HepG2 (cell line): ENCODE results near the gene FAM181A. TPM values are rescaled to one million over a fixed set of nuclear protein-coding genes. Genes with fewer than 3 reads are reported as not detected.

Source experiments
- ASH2L ChIP-seq: fragments of 300-600, 200-600 bp; sonication (generic); IDR thresholded peaks from 2 replicates; pipeline ENCODE4 v1.7.0; 2017; ENCODE audit warnings: low read depth, mild to moderate bottlenecking, moderate library complexity, mixed read lengths, low read length; ENCODE audit not compliant: insufficient read length
- ATF7 ChIP-seq, 2 experiments: fragments of 450-650 bp in 1 of 2; sonication (generic) in 1 of 2; formaldehyde crosslinking in 1 of 2; IDR thresholded peaks; 2 replicates each; pipeline versions ENCODE4 v1.4.0 to v1.6.1; 2016 to 2020; ENCODE audit warnings: antibody characterized with exemption in 1 of 2, mild to moderate bottlenecking in 1 of 2, missing genetic modification reagents in 1 of 2
- MED13 ChIP-seq: sonication (generic); formaldehyde crosslinking; IDR thresholded peaks from 2 replicates; pipeline ENCODE4 v1.5.0; 2020; ENCODE audit warnings: missing genetic modification reagents
- NAIF1 ChIP-seq: sonication (generic); formaldehyde crosslinking; IDR thresholded peaks from 2 replicates; pipeline ENCODE4 v1.5.0; 2020; ENCODE audit warnings: mild to moderate bottlenecking, missing genetic modification reagents, borderline replicate concordance
- SATB2 ChIP-seq: sonication (generic); formaldehyde crosslinking; IDR thresholded peaks from 2 replicates; pipeline ENCODE4 v1.5.0; 2020; ENCODE audit warnings: missing genetic modification reagents
- SSRP1 ChIP-seq: IDR thresholded peaks from 2 replicates; pipeline ENCODE4 v1.6.1; 2016; ENCODE audit warnings: control low read depth
- ZNF10 ChIP-seq: sonication (generic); formaldehyde crosslinking; IDR thresholded peaks from 2 replicates; pipeline ENCODE4 v1.4.0; 2020; ENCODE audit warnings: mild to moderate bottlenecking, low read depth, missing genetic modification reagents, borderline replicate concordance
- ZNF329 ChIP-seq: sonication (generic); formaldehyde crosslinking; IDR thresholded peaks from 2 replicates; pipeline ENCODE4 v1.9.0; 2021; ENCODE audit warnings: low read depth, mild to moderate bottlenecking, missing genetic modification reagents
- ZNF354B ChIP-seq: sonication (generic); formaldehyde crosslinking; IDR thresholded peaks from 2 replicates; pipeline ENCODE4 v1.8.0; 2022; ENCODE audit warnings: mild to moderate bottlenecking, missing genetic modification reagents
- ZNF558 ChIP-seq: sonication (generic); formaldehyde crosslinking; IDR thresholded peaks from 2 replicates; pipeline ENCODE4 v1.9.0; 2022; ENCODE audit warnings: mild to moderate bottlenecking, missing genetic modification reagents, borderline replicate concordance
- ZNF878 ChIP-seq: sonication (generic); formaldehyde crosslinking; IDR thresholded peaks from 2 replicates; pipeline ENCODE4 v1.8.1; 2023; ENCODE audit warnings: mild to moderate bottlenecking, missing genetic modification reagents, moderate library complexity
- ZSCAN21 ChIP-seq: sonication (generic); formaldehyde crosslinking; IDR thresholded peaks from 2 replicates; pipeline ENCODE4 v1.8.0; 2022; ENCODE audit warnings: mild to moderate bottlenecking, missing genetic modification reagents, moderate library complexity, borderline replicate concordance
- polyA plus RNA-seq, 8 experiments: library from polyadenylated mRNA; depleted of rRNA in 3 of 8; stranded (reverse) in 7 of 8; unstranded in 1 of 8; fragments of >200 nt; fragmentation: Illumina TruSeq in 4 of 8; extraction: Trizol in 4 of 8; gene quantifications; 2 replicates each; pipeline versions ENCODE4 v1.2.1 to v1.2.3, GENCODE V29; 2011 to 2016; ENCODE audit warnings: low read depth in 4 of 8, missing spikeins in 1 of 8, mixed read lengths in 1 of 8; ENCODE audit not compliant: insufficient read depth in 1 of 8
- total RNA-seq, 5 experiments: library from RNA; depleted of rRNA; stranded (reverse); fragments of >200 nt; fragmentation: Illumina TruSeq; extraction: Trizol; gene quantifications; 2 replicates each; pipeline ENCODE4 v1.2.3, GENCODE V29; 2016; ENCODE audit warnings: low read depth in 1 of 5
- TF ChIP-seq, protein P1 (sequence below): sonication (generic); formaldehyde crosslinking; IDR thresholded peaks from 2 replicates; pipeline ENCODE4 v1.4.0; 2020; ENCODE audit warnings: mild to moderate bottlenecking, missing genetic modification reagents
- TF ChIP-seq, protein P2 (sequence below): sonication (generic); formaldehyde crosslinking; IDR thresholded peaks from 2 replicates; pipeline ENCODE4 v1.4.0; 2020; ENCODE audit warnings: missing genetic modification reagents
- TF ChIP-seq, protein P3 (sequence below): sonication (generic); formaldehyde crosslinking; IDR thresholded peaks from 2 replicates; pipeline ENCODE4 v1.4.0; 2020; ENCODE audit warnings: mild to moderate bottlenecking, missing genetic modification reagents
- TF ChIP-seq, protein P4 (sequence below): sonication (generic); formaldehyde crosslinking; IDR thresholded peaks from 2 replicates; pipeline ENCODE4 v1.4.0; 2020; ENCODE audit warnings: missing genetic modification reagents
- TF ChIP-seq, protein P5 (sequence below): sonication (generic); formaldehyde crosslinking; conservative IDR thresholded peaks from 2 replicates; pipeline ENCODE4 v1.8.0; 2022; ENCODE audit warnings: mild to moderate bottlenecking, moderate library complexity, missing genetic modification reagents
- TF ChIP-seq, protein P6 (sequence below): sonication (generic); formaldehyde crosslinking; IDR thresholded peaks from 2 replicates; pipeline ENCODE4 v1.5.1; 2020; ENCODE audit warnings: missing genetic modification reagents, mild to moderate bottlenecking, borderline replicate concordance
- TF ChIP-seq, protein P7 (sequence below): sonication (generic); formaldehyde crosslinking; IDR thresholded peaks from 2 replicates; pipeline ENCODE4 v1.8.0; 2023; ENCODE audit warnings: mild to moderate bottlenecking, missing genetic modification reagents

Gene FAM181A
- total and polyA plus RNA-seq, 2 of the 13 experiments (the other 11 are each of a cell fraction or from before 2014, with no cell fraction given) = 1.1 to 1.5 TPM

DNA sequence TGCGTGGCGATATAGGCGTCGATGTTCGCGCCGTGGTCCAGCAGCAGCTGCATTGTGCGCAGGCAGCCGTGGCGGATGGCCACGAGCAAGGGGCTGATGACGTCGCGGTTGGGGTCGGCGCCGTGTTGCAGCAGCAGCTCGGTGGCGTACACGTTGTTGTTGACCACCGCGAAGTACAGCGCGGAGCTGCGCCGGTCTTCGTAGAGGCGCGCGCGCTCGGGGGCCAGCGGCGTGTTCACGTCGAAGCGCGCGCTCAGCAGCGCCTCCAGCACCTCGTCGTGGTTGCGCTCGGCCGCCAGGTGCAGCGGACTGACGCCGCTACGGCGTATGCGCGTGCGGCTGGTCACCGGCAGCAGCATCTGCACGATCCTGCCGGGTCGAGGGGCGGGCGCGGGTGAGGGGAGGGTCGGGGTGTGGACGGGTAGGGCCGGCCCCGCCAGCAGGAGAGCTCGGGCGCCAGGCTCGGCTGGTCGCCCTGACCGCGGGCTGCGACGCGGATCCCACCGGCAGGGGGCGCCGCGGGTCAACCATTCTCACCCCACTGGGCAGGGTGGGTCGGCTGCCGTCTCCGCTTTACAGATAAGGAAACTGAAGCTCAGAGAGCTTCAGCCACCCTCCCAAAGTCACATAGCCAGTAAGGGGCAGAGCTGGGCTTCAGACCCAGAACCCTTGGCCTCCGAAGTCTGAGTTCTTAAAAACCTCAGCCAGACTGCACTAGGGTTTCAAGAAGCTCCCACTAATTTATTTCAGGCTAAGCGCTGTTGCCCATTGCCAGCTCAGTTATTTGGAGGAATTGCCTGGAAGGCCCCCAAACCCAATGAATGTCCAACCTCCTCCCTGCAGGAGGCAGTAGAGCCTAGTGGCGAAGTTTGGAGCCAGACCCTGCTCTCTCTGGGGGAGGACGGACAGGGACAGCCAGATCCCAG, 12.4 kb downstream of the FAM181A start (continued):
- TF ChIP-seq SSRP1 (CRISPR knock-in tag) (no peak), ZNF329 (CRISPR knock-in tag) (no peak), ZSCAN21 (CRISPR knock-in tag) (0 out of 2 replicates have a peak, but pooled peaks have one; percentile 21), ATF7 (IDR thresholded peaks at IDR 0.05) (no peak), ATF7 (CRISPR knock-in tag; IDR thresholded peaks at IDR 0.05) (no peak), ZNF558 (CRISPR knock-in tag) (no peak), ZNF10 (no peak), SATB2 (no peak), MED13 (CRISPR knock-in tag) (no peak), ASH2L (no peak), NAIF1 (CRISPR knock-in tag) (no peak), ZNF878 (CRISPR knock-in tag) (no peak), ZNF354B (no peak)
- TF ChIP-seq, protein P1, sequence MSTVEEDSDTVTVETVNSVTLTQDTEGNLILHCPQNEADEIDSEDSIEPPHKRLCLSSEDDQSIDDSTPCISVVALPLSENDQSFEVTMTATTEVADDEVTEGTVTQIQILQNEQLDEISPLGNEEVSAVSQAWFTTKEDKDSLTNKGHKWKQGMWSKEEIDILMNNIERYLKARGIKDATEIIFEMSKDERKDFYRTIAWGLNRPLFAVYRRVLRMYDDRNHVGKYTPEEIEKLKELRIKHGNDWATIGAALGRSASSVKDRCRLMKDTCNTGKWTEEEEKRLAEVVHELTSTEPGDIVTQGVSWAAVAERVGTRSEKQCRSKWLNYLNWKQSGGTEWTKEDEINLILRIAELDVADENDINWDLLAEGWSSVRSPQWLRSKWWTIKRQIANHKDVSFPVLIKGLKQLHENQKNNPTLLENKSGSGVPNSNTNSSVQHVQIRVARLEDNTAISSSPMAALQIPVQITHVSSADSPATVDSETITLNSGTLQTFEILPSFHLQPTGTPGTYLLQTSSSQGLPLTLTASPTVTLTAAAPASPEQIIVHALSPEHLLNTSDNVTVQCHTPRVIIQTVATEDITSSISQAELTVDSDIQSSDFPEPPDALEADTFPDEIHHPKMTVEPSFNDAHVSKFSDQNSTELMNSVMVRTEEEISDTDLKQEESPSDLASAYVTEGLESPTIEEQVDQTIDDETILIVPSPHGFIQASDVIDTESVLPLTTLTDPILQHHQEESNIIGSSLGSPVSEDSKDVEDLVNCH (CRISPR knock-in tag) = no peak
- TF ChIP-seq, protein P2, sequence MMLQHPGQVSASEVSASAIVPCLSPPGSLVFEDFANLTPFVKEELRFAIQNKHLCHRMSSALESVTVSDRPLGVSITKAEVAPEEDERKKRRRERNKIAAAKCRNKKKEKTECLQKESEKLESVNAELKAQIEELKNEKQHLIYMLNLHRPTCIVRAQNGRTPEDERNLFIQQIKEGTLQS = no peak
- TF ChIP-seq, protein P3, sequence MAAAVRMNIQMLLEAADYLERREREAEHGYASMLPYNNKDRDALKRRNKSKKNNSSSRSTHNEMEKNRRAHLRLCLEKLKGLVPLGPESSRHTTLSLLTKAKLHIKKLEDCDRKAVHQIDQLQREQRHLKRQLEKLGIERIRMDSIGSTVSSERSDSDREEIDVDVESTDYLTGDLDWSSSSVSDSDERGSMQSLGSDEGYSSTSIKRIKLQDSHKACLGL (CRISPR knock-in tag) = 0 out of 2 replicates have a peak, but pooled peaks have one; percentile 41
- TF ChIP-seq, protein P4, sequence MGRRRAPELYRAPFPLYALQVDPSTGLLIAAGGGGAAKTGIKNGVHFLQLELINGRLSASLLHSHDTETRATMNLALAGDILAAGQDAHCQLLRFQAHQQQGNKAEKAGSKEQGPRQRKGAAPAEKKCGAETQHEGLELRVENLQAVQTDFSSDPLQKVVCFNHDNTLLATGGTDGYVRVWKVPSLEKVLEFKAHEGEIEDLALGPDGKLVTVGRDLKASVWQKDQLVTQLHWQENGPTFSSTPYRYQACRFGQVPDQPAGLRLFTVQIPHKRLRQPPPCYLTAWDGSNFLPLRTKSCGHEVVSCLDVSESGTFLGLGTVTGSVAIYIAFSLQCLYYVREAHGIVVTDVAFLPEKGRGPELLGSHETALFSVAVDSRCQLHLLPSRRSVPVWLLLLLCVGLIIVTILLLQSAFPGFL (CRISPR knock-in tag) = no peak
- TF ChIP-seq, protein P5, sequence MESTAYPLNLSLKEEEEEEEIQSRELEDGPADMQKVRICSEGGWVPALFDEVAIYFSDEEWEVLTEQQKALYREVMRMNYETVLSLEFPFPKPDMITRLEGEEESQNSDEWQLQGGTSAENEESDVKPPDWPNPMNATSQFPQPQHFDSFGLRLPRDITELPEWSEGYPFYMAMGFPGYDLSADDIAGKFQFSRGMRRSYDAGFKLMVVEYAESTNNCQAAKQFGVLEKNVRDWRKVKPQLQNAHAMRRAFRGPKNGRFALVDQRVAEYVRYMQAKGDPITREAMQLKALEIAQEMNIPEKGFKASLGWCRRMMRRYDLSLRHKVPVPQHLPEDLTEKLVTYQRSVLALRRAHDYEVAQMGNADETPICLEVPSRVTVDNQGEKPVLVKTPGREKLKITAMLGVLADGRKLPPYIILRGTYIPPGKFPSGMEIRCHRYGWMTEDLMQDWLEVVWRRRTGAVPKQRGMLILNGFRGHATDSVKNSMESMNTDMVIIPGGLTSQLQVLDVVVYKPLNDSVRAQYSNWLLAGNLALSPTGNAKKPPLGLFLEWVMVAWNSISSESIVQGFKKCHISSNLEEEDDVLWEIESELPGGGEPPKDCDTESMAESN = peak; percentile 55; the same call in 1 of the 2 replicates
- TF ChIP-seq, protein P6, sequence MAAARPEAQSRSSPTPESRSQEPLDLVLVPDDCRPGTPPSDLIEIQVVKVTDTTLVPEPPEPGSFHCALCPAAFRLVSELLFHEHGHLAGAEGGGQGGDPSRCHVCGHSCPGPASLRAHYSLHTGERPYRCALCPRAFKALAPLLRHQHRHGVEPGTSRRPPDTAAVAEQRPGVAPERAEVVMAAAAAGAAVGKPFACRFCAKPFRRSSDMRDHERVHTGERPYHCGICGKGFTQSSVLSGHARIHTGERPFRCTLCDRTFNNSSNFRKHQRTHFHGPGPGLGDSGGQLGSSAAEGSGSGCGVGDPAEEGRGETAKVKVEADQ (CRISPR knock-in tag) = 0 out of 2 replicates have a peak, but pooled peaks have one; percentile 38
- TF ChIP-seq, protein P7, sequence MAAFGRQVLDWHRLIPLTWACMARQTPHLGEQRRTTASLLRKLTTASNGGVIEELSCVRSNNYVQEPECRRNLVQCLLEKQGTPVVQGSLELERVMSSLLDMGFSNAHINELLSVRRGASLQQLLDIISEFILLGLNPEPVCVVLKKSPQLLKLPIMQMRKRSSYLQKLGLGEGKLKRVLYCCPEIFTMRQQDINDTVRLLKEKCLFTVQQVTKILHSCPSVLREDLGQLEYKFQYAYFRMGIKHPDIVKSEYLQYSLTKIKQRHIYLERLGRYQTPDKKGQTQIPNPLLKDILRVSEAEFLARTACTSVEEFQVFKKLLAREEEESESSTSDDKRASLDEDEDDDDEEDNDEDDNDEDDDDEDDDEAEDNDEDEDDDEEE (CRISPR knock-in tag) = peak; percentile 48; the same call in 1 of the 2 replicates
